Glomerular endothelial cell (primary cell): ENCODE data around the gene BCAP29. TPM values are rescaled to one million over a fixed set of nuclear protein-coding genes. Genes with fewer than 3 reads are reported as not detected.
"Not testable (repeated sequence)": the region's sequence is repeated elsewhere in the genome, so short reads cannot be mapped to it uniquely, and the experiment has no call there.

Experiments
- DNase-seq: peaks from one replicate; pipeline ENCODE4 v3.0.0-alpha.2; 2011; ENCODE audit warnings: low read depth, low spot score; ENCODE audit errors: extremely low read depth
- total RNA-seq: library from RNA; depleted of rRNA; stranded (reverse); fragments of >200 nt; gene quantifications from 2 replicates; pipeline ENCODE4 v1.2.3, GENCODE V29; 2015

The BCAP29 gene
- total RNA-seq, 1 donor from 2014 or later = 130 TPM

GRCh38 chr7:107615910-107616680 lies 36.0 kb downstream of the BCAP29 start:
- no peak for DNase-seq

DNA sequence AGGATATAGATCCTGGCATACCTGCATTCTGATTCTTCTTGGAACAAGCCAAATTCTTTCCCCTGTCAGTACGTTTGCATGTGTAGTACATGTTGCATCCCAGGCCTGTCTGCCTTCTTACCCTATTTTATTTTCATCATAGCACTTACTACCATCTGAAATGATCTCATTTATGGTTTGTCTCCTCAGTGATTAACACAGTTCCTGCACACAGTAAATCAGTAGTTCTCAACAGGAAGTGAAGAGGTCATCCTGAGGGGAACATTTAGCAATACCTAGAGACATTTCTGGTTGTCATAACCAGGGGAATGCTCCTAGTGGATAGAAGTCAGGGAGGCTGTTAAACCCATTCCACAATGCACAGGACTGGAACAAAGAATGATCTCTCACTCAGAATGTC lies 42.4 kb downstream of the BCAP29 start:
- DNase-seq = peak; percentile 29

- no peak for DNase-seq
These were observed 42.8 kb downstream of the BCAP29 start for GRCh38 chr7:107622894-107623293.

GRCh38 chr7:107627002-107627401 lies 47.0 kb downstream of the BCAP29 start:
- DNase-seq = no peak

DNA sequence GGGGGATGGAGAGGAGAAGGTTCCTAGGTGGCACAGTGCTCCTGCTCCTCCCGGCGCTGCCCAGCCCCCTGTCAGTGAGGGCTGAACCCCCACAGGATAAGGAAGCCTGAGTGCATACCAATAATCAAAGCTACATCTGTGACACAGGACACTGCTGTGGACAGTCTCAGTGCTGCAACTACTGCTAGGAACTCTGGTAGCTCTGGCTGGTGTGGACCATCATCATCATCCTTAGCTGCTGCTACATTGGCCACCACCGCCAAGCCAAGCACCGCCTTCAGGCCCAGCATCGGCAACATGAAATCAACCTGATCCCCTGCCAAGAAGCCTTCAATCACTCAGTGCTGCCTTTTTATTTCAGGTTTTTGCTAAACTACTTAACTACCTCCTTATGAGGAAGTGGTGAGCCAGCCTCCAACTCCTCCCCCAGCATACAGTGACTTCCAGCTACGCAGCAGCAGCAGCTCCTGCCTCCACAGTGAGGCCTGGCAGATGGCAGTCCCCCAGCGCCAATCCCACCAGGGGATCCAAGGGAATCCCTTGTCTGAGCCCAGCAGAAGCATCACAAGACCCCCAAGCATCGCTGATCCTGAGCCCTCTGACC lies 48.5 kb downstream of the BCAP29 start:
- no peak for DNase-seq

- DNase-seq = no peak
These were observed 50.3 kb downstream of the BCAP29 start for GRCh38 chr7:107630342-107630741.

DNA sequence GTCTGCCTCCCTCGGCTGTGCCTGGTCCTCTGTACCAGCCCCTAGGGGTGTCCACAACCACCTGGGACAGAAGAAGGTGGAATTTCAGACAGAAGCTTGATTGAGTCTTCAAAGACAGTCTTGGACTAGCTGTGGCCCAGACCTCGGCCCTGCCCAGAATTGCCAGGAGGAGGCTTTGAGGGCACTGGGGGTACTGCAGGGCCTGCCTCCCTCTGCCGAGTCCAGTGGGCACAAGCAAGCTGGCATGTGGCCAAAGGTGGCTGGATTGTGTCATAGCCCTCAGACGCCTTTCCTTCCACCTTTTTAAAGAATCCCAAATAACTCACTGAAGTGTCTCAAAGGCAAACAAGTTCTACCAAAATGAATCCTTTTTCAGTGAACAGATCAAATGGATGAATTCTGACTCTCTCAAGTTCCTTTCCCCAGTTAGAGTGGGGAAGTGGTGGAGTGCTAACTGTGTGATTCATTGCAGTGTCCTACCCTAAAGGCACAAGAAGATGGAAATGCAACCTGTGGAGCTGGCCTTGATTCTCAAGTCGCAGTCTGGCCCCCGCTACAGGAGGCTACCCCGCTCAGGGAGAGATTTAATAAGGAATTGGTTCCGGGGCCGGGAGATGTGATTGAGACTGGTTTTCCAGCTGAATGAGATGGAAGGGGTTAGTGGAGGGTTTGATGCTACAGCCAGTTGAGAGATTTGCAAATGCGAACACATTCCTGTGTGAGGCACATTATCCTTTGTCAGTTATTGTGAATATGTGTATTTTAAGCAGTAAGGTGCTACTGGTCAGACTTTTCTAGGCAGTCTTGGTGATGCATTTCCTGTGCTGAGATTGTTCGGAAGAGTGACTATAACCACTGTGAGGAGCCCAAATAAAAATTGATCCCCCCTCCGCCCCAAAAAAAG lies 51.8 kb downstream of the BCAP29 start:
- DNase-seq = no peak

DNA sequence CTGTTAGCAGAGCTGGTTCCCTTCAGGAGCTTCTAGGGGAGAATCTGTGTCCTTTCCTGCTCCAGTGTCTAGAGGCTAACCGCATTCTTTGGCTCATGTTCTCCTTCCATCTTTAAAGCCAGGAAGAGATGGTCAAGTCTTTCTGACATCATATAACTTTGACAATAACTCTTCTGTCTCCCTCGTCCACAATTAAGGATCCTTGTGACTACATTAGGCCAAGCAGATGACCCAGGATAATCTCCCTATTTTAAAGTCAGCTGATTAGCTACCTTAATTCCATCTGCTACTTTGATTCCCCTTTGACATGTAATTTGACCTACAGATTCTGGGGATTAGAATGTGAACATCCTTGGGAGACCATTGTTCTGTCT lies 52.4 kb downstream of the BCAP29 start:
- DNase-seq = no peak

DNA sequence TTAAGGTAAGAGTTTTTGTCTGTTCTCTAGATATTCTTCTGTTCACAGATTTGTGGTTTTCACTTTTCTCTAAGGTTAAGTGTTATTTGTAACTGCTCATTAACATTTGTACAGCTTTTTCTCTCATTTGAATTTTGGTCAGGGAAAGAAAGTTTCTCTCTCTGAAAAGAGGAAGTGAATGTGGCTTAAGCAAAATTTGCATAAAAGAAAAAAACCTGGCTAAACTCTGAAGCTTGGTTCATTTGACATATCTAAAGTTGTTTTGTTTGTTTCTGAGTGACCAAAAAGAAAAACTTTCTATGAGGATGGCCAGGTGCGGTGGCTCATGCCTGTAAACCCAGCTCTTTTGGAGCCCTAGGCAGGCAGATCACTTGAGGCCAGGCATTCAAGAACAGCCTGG lies 58.5 kb downstream of the BCAP29 start:
- DNase-seq = no peak

- not testable (repeated sequence) for DNase-seq
These were observed 59.0 kb downstream of the BCAP29 start for GRCh38 chr7:107639070-107639469.

- no peak for DNase-seq
These were observed 61.6 kb downstream of the BCAP29 start for GRCh38 chr7:107641676-107642075.

DNA sequence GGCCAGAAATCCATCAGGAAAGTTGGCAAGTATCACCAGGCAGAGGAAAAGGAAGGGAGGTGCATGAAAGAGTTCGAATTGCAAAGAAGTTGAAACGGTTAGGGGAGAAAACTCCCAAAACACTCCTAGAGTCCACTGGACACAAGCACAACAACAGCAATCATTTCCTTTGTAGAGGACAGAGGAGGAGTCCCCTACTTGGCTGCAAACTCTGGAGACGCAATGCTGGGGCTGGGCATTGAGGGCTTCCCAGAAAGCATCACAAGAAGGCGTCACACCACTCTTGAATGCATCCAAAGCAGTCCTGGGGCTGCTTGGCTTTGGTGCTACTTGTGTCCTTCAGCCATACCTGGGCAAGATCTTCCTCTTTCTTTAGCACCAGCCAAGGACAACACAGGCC lies 62.5 kb downstream of the BCAP29 start:
- DNase-seq = no peak

DNA sequence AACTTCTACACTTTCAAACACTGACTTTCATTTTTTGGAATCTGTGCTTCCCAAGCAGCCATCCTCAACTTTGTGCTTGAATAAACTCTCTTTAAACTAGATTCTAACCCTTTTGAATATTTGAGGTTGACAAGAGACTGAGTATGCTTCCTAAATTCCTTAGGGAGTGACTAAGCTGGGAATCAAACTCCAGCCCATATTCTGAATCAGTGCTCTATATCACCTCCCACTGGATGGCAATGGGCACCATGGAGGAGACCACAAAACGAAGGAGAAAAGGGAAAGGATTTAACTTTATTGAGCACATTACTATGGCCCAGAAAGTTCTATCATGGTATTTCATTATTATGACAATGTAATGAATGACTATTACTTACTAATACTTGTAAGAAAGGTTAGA lies 63.4 kb downstream of the BCAP29 start:
- no peak for DNase-seq

GRCh38 chr7:107643938-107644308 lies 63.9 kb downstream of the BCAP29 start:
- DNase-seq = no peak

DNA sequence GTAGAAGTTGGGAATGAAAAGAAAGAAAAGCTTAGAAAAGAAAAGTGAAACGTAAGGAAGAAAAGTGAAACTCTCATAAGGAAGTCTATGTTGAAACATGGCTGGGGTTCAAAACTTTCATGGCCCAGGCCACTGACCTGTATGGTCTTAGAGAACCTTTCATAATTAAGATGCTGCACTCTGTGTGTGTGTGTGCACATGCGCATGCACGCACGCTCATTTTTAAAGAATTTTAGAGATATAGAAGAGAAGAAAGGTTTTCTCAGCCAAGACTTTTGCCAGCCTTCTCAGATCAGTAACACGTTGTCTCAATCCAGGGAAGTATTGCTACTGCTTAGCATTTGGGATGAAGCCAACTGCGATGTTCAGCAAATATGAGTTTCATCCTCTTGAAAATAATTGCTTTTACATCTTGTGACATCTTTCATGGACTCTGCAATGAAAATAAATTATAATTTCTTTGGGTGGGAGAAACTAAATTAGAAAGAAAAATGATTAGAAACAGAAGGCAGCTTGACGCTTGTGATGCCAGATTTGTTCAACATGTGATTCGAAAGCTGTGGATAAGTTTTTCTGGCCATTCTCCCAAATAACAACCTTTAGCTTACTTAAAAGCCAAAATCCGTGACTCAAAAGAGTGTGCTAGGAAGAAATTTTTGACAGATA lies 64.4 kb downstream of the BCAP29 start:
- DNase-seq = no peak

DNA sequence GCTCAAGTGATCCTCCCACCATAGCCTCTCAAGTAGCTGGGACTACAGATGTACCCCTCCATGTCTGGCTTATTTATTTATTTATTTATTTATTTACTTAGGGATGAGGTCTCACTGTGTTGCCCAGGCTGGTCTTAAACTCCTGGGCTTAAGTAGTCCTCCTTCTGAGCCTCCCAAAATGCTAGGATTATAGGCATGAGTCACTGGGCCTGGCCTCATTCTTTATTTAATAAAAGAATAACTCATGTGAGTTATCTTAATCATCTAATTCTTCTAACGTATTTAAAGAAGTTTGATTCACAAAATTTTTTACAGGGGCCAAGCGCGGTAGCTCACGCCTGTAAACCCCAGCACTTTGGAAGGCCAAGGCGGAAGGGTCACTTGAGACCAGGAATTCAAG lies 72.6 kb downstream of the BCAP29 start:
- no peak for DNase-seq

- no peak for DNase-seq
These were observed 78.4 kb downstream of the BCAP29 start for GRCh38 chr7:107658467-107658866.

- DNase-seq = no peak
These were observed 79.6 kb downstream of the BCAP29 start for GRCh38 chr7:107659666-107660065.

GRCh38 chr7:107660381-107661080 lies 80.5 kb downstream of the BCAP29 start, which contains the start of gene SLC26A4:
Gene SLC26A4, plus strand, starts transcription at chr7:107660828. Its CDS starts 814 bp downstream, at chr7:107661642.
- no peak for DNase-seq

- DNase-seq = no peak
These were observed 81.2 kb downstream of the BCAP29 start for GRCh38 chr7:107661081-107661864.
